Skeletal muscle cell (primary cell): ENCODE measurements around the gene ATAD3C.
A peak's percentile ranks its signal among the peaks of the same experiment; 100 is the strongest.
"Not testable (repeated sequence)": the region's sequence is repeated elsewhere in the genome, so short reads cannot be mapped to it uniquely, and the experiment has no call there.

Source experiments
- DNase-seq: peaks from one replicate; pipeline ENCODE4 v3.0.0-alpha.2; 2010; ENCODE audit warnings: low read depth
- H3K4me3 ChIP-seq: 2 replicates; pipeline ENCODE4 v1.5.1; 2011; ENCODE audit warnings: low read depth, mild to moderate bottlenecking, control low read depth, low read length, moderate library complexity

ATAD3C gene

DNA sequence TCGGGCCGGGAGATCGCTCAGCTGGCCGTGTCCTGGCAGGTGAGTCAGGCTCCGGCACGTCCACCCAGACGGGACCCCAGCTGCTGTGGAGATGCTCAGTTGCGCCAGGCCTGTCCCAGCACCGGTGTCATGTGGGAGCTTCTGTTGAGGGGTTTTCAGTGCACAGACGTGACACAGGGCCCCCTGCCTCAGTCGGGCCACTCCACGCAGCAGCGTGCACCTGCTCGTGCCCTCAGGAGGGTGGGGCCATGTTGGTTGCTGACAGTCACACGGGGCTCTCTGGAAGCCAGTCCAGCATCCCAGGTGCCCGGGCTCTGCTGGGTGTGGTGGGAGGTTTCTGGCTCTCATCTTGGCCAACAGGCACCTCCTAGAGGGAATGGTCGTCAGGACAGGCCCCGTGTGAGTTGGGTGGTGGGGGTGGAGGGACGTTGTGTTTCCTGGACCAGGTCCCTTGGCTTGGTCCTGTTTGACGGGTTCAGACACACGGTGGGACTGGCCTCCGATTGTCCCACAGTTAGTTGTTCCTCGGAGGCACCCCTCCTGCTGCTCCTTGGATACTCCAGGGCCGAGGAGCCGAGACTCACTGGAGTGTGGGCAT, 41.2 kb downstream of the ATAD3C start:
- no peak for DNase-seq
- H3K4me3 ChIP-seq, result no peak overlapping the region

GRCh38 chr1:1491601-1492000, 42.1 kb downstream of the ATAD3C start:
- no peak for DNase-seq
- H3K4me3 ChIP-seq, result no peak overlapping the region

DNA sequence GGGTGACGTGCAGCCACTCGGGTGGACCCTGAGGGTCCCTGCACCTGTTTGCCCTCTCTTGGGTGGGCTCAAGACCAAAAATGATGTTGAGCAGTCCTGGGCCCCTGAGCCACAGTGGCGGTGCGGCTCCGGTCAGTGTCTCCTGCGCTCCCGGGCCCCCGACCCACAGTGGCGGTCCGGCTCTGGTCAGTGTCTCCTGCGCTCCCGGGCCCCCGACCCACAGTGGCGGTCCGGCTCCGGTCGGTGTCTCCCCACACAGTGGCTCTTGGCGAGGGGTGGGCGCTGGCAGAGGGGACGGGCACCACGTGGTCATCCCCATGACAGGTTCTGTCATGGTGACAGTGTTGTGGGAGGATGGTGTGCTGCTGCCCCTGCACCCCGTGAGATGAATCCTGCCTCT, 44.8 kb downstream of the ATAD3C start:
- DNase-seq, H3K4me3 ChIP-seq: not testable (repeated sequence)

- H3K4me3 ChIP-seq, DNase-seq: not testable (repeated sequence)
Measured at GRCh38 chr1:1495461-1495975, 46.0 kb downstream of the ATAD3C start.

DNA sequence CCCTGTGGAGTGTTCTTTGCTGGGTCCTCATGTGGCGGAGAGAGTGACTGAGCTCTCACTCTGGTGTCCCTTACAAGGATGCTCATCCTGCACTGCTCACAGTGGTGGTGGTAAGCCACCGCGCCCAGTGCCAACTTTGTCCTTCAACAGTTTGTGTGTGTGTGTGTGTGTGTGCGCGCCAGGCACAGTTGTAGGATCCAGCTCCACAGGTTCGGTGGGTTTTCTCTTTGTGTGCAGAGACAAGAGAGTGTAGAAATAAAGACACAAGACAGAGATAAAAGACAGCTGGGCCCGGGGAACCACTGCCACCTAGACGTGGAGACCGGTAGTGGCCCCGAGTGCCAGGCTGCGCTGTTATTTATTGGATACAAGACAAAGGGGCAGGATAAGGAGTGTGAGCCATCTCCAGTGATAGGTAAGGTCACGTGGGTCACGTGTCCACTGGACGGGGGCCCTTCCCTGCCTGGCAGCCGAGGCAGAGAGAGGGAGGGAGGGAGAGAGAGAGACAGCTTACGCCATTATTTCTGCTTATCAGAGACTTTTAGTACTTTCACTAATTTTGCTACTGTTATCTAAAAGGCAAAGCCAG, 55.4 kb downstream of the ATAD3C start:
- not testable (repeated sequence) for DNase-seq, H3K4me3 ChIP-seq

GRCh38 chr1:1505366-1505798, 55.9 kb downstream of the ATAD3C start:
- not testable (repeated sequence) for DNase-seq, H3K4me3 ChIP-seq

- not testable (repeated sequence) for DNase-seq
Measured at GRCh38 chr1:1505801-1506200, 56.3 kb downstream of the ATAD3C start.

DNA sequence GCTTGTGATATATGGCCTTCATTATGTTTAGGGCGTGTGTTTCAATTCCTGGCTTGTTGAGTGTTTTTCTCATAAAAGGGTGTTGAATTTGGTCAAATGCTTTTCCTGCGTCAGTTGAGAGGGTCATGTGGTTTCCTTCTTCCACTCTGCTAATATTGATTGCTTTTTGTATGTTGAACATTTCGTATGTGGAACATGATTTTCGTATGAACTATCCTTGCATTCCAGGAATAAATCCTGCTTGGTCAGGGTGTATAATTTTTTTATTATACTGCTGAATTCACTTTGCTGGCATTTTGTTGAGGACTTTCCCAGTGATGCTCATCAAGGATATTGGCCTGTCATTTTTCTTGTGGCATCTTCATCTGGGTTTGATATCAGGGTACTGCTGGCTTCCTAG, 57.8 kb downstream of the ATAD3C start:
- no peak overlapping the region for H3K4me3 ChIP-seq
- no peak for DNase-seq

More at GRCh38 chr1:1505801-1506200, 56.3 kb downstream of the ATAD3C start:
- H3K4me3 ChIP-seq, result not testable (repeated sequence)

- not testable (repeated sequence) for DNase-seq, H3K4me3 ChIP-seq
Measured at GRCh38 chr1:1508775-1509464, 59.4 kb downstream of the ATAD3C start.

DNA sequence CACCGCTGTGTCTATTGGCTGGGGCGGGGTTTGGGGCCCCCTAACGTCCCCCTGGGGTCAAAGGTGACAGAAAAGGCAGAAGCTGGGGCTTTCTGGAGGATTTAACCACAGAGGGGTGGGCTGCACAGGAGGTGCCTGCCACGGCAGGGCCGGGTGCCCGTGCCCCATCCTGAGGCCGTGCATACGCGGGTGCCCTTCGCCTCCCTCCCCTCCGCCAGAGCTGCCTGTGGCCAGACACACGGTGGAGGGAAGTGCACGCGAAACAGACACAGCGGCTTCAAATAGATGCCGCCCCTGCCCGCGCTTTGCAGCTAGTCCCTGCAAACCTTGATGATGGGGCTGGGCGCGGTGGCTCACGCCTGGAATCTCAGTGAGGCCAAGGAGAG, 60.0 kb downstream of the ATAD3C start:
- DNase-seq, H3K4me3 ChIP-seq: not testable (repeated sequence)

- no peak for DNase-seq
- peak overlapping the region; percentile 83 for H3K4me3 ChIP-seq
Measured at GRCh38 chr1:1510912-1511532, 61.5 kb downstream of the ATAD3C start.

- peak within 1 kb of the TSS; percentile 83 for H3K4me3 ChIP-seq
- peak; percentile 92 for DNase-seq
Measured at GRCh38 chr1:1511533-1512285, 62.2 kb downstream of the ATAD3C start, which contains the start of gene ATAD3A. TSS of gene ATAD3A (plus strand) at chr1:1512162. CDS start at chr1:1512269, 107 bp downstream.

DNA sequence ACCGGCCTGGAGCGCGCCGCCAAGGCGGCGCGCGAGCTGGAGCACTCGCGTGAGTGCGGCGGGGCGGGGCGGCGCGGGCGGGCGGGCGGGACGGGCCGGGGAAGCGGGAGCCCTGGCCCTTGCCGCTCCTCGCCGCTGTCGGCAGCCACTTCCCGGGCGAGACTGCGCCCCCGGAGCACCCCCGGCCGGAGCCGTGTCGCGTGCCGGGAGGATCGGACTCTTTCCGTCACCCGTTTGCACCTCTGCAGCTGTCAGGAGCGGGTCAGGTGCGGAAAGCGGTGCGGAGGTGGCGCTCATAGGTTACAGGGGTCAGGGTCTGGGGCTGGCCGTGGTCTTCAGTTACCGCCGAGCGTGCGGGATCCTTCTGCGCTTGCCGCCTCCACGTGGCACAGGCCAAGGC, 62.9 kb downstream of the ATAD3C start:
- not testable (repeated sequence) for DNase-seq
- H3K4me3 ChIP-seq, result peak overlapping the region; percentile 83

- peak overlapping the region; percentile 29 for H3K4me3 ChIP-seq
- DNase-seq, result not testable (repeated sequence)
Measured at GRCh38 chr1:1513675-1514074, 64.2 kb downstream of the ATAD3C start.

- not testable (repeated sequence) for DNase-seq, H3K4me3 ChIP-seq
Measured at GRCh38 chr1:1514376-1514775, 64.9 kb downstream of the ATAD3C start.

GRCh38 chr1:1516923-1517322, 67.4 kb downstream of the ATAD3C start:
- not testable (repeated sequence) for DNase-seq

DNA sequence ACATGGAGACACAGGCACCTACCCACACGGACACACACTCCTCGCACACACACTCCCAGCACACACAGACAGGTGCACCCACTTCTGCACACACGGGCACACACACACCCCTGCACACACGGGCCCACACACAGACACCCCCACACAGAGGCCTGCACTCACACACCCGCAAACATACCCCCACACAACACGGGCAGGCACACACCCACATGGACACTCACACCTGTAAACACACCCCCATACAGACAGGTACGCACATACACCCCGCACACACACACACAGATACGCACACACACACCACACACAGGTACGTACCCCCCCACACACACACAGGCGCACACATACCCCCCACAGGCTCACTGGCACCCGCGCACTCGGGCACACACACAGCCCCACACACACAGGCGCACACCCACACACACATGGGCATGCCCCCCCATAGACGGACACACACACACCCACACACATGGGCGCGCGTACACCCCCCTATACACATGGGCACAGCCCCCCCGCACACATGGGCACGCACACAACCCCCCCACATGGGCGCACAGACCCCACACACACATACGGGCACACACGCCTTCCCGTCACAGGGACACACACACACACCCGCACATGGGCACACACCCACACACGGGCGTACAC, 68.6 kb downstream of the ATAD3C start:
- no peak for DNase-seq

More at GRCh38 chr1:1516923-1517322, 67.4 kb downstream of the ATAD3C start:
- not testable (repeated sequence) for H3K4me3 ChIP-seq

GRCh38 chr1:1518621-1519007, 69.1 kb downstream of the ATAD3C start:
- not testable (repeated sequence) for DNase-seq, H3K4me3 ChIP-seq

More for the DNA sequence above, 68.6 kb downstream of the ATAD3C start:
- no peak overlapping the region for H3K4me3 ChIP-seq
